NOMO-1 treated with dmso at 0.1 percent for 144 hours (cell line): ENCODE data around the gene GPR146.
A peak's percentile ranks its signal among the peaks of the same experiment; 100 is the strongest.
"Not testable (repeated sequence)": the region's sequence is repeated elsewhere in the genome, so short reads cannot be mapped to it uniquely, and the experiment has no call there.

Experiments
- DNase-seq: peaks from one replicate; lab custom pipeline; 2025; ENCODE audit not compliant: unreplicated experiment; lab: John Stamatoyannopoulos, UW

Gene GPR146

GRCh38 chr7:1074018-1074417 lies 29.7 kb downstream of the GPR146 start:
- DNase-seq: not testable (repeated sequence)

- DNase-seq: no peak
These were observed 30.5 kb downstream of the GPR146 start for GRCh38 chr7:1074593-1075431.

- DNase-seq: no peak
These were observed 32.1 kb downstream of the GPR146 start for GRCh38 chr7:1076184-1077072.

- no peak for DNase-seq
These were observed 34.2 kb downstream of the GPR146 start for GRCh38 chr7:1078519-1078918.

- DNase-seq: no peak
These were observed 34.6 kb downstream of the GPR146 start for GRCh38 chr7:1078985-1079384.

GRCh38 chr7:1079546-1079945 lies 35.2 kb downstream of the GPR146 start:
- no peak for DNase-seq

GRCh38 chr7:1080252-1080920 lies 36.0 kb downstream of the GPR146 start:
- DNase-seq: no peak

- DNase-seq: no peak
These were observed 36.5 kb downstream of the GPR146 start for GRCh38 chr7:1080921-1081255.

GRCh38 chr7:1081336-1081735 lies 37.0 kb downstream of the GPR146 start:
- DNase-seq: no peak

- DNase-seq: no peak
These were observed 37.6 kb downstream of the GPR146 start for GRCh38 chr7:1081931-1082401.

- DNase-seq: no peak
These were observed 39.6 kb downstream of the GPR146 start for GRCh38 chr7:1083729-1084657.

GRCh38 chr7:1085266-1085665 lies 40.9 kb downstream of the GPR146 start:
- no peak for DNase-seq

- no peak for DNase-seq
These were observed 41.6 kb downstream of the GPR146 start for GRCh38 chr7:1085910-1086421.

- DNase-seq: peak; percentile 25
These were observed 42.5 kb downstream of the GPR146 start for GRCh38 chr7:1086588-1087464.

- DNase-seq: no peak
These were observed 43.1 kb downstream of the GPR146 start for GRCh38 chr7:1087465-1087814.

- no peak for DNase-seq
These were observed 43.9 kb downstream of the GPR146 start, which contains the start of gene GPER1 for GRCh38 chr7:1087952-1088920. TSS of gene GPER1 (plus strand) at chr7:1088113. CDS start at chr7:1091729, 3,616 bp downstream.

GRCh38 chr7:1090236-1090635 lies 45.9 kb downstream of the GPR146 start:
- no peak for DNase-seq
